Embryonic facial prominence (tissue), 1 donor: ENCODE data around the gene AFTPH.

Source experiments
- DNase-seq: peaks from one replicate; pipeline ENCODE4 v3.0.0-alpha.2; 2016; ENCODE audit errors: extremely low spot score

AFTPH gene

GRCh38 chr2:64613276-64613675, 89.1 kb downstream of the AFTPH start:
- DNase-seq: no peak

DNA sequence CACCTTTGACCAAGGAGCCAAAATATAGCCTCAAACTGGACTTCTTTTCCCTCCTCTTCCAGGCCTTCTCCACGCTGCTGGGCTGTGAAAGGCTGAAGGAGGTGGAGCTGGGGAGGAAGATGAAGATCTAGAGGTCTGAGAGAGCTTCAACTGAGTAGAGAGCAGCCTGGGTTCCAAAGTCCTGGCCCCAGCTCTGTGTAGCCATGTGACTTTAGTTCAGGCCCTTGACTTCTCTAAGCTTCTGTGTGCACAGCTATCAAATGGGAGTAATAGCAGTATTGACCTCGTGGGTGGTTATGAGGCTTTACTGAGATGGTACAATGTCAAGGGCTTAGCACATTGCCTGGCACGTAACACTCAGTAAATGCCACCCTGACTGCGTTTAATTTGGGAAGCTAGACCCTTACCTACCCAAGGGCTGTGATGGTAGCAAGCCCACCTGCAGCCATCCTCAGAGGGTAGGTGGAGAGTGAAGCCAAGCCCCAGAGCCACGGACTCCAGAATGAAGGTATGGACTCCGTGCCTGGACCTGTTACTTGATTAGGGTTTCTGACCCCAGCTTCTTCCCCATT, 91.2 kb downstream of the AFTPH start:
- DNase-seq: no peak

GRCh38 chr2:64615844-64616536, 91.9 kb downstream of the AFTPH start:
- DNase-seq: no peak

GRCh38 chr2:64617631-64618151, 93.6 kb downstream of the AFTPH start:
- DNase-seq: no peak

DNA sequence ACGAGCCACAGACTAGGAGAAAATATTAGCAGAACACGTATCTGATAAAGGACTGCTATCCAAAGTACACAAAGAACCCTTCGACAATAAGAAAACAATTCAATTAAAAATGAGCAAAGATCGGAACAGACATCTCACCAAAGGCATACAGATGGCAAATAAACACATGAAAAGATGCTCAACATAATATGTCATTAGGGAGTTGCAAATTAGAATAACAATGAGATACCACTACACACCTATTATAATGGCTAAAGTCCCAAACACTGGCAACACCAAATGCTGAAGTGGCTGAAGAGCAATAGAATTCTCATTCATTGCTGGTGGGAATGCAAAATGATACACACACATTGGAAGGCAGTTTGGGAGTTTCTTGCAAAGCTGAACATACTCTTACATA, 96.5 kb downstream of the AFTPH start:
- no peak for DNase-seq

GRCh38 chr2:64622443-64623241, 98.5 kb downstream of the AFTPH start:
- no peak for DNase-seq

GRCh38 chr2:64623242-64623850, 99.2 kb downstream of the AFTPH start:
- DNase-seq: no peak

DNA sequence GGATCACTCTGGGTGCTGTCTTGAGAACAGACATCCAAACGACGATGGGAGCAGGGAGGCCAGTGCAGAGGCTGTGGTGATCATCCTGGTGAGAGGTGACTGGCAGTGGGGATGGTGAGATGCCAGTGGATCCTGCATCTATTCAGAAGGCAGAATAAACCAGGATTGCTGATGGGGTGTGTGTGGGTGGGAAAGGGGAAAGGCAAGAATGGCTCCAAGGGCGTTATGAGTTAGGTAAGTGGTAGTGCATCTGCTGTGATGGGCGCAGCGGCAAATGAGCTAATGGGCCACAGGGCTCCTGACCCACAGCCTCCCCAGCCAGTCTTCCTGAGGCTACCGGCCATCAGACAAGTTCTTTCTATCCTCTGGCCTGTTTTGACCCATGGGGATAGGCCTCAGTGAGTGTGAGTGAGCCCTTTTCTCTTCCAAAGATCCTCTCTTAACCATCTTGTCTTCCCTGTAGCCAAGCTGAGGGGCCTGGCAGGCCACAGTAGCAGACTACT, 100.0 kb downstream of the AFTPH start:
- DNase-seq: no peak

DNA sequence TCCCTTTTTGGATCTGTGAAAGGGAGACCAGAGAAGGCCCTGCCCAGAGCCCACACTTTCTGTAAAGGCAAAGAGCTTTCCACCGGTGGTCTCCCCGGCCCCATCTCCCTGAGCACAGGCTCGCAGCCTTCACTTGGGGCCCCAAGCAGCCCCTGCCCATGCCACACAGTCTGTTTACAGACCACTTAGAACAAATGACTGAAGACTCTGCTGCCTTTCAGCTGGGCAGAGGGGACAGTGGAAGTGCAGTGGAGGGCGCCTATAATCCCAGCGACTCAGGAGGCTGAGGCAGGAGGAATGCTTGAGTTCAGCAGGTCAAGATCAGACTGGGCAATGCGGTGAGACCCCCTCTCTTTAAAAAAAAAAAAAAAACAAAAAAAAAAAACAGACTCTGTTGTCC, 100.7 kb downstream of the AFTPH start:
- no peak for DNase-seq

GRCh38 chr2:64625299-64626145, 101.4 kb downstream of the AFTPH start:
- no peak for DNase-seq

GRCh38 chr2:64626146-64626809, 102.2 kb downstream of the AFTPH start:
- no peak for DNase-seq

GRCh38 chr2:64626963-64627760, 103.0 kb downstream of the AFTPH start:
- DNase-seq: no peak

DNA sequence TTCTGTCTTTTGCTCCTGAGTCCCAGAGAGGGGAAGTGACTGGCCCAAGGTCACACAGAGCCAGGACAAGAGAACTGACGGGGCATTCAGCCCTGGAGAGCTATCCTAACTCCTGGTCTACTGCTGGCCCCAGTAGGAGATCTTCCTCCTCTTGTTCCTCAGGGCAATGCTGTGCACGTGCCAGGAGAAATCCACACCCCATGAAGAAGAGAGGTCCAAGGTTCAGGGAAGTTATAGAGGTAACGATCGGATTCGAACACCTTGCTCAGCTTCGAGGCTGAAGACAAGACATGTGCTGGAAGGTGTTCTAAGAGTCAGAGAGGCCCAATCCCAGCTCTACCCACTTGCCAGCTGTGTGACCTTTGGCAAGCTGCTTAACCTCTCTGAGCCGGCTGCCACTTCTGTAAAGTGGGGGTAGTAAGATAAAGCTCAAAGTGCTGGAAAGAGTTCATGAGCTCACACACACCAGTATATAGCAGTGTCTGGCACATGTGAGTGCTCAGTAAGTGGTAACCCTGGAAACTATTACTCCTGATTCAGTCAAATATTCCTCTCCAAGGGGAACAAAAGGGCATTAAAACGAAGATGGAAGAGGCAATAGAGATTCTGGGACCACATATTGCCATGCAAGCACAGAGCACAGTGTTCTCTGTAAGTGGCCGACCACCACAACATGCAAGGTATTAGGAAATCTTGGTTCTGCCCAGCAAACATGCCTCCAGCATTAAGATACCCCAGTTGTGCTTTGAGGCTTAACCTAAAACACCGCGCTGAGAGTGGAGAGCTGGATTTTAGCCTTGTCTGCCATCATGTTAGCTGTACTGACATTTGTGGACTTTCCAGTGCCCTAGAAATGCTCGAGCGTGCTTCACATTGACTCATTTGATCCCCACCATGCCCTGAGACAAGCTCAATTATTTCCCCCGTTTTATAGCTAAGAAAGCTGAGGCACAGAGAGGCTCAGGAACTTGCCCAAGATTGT, 104.0 kb downstream of the AFTPH start:
- no peak for DNase-seq

- DNase-seq: no peak
These were observed 105.2 kb downstream of the AFTPH start for GRCh38 chr2:64629329-64629781.

DNA sequence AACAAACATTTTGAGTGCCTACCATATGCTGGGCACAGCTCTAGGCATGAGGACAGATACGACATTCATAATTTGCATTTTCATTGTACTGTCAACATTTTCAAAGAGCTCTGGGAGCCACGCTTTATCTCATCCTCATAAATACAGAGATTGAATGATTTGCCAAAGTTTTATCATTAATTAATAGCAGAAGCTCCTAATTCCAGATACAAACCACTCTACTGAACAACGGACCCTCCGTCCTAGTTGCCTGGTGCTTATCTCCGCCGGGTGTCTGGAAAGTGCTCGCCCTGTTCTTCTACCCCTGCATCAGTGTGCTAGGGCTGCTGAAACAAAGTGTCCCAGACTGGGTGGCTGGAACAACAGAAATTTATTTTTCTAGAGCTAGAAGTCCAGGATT, 105.7 kb downstream of the AFTPH start:
- no peak for DNase-seq

- DNase-seq: no peak
These were observed 106.6 kb downstream of the AFTPH start for GRCh38 chr2:64630752-64631151.

- no peak for DNase-seq
These were observed 107.6 kb downstream of the AFTPH start for GRCh38 chr2:64631771-64632170.
